ENCODE results near the gene CYSTM1.

DNA sequence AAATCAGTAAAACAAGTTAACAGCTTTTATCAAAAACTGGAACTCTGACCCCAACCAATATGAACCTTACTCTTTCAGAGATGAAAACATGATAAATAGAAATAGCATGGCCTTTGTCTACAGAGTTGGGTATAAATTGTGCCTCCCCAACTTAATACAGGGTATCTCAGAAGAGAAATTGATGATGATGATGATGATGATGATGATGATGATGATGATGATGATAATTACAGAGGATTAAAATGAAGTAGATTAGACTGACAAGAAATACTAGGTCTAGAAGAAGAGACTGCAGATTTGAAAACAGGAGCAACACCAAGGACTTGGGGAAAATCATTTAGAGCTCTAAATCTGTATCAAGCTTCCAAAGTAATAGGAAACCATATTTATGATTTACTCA lies 100.8 kb downstream of the CYSTM1 start:
- TF ChIP-seq, protein P1, sequence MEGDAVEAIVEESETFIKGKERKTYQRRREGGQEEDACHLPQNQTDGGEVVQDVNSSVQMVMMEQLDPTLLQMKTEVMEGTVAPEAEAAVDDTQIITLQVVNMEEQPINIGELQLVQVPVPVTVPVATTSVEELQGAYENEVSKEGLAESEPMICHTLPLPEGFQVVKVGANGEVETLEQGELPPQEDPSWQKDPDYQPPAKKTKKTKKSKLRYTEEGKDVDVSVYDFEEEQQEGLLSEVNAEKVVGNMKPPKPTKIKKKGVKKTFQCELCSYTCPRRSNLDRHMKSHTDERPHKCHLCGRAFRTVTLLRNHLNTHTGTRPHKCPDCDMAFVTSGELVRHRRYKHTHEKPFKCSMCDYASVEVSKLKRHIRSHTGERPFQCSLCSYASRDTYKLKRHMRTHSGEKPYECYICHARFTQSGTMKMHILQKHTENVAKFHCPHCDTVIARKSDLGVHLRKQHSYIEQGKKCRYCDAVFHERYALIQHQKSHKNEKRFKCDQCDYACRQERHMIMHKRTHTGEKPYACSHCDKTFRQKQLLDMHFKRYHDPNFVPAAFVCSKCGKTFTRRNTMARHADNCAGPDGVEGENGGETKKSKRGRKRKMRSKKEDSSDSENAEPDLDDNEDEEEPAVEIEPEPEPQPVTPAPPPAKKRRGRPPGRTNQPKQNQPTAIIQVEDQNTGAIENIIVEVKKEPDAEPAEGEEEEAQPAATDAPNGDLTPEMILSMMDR (IDR thresholded peaks at IDR 0.05), result no peak
- TF ChIP-seq POLR2A (IDR thresholded peaks at IDR 0.05), result no peak

Measured in body of pancreas (tissue), 4 donors.